ENCODE data around the gene PUM1.

Gene PUM1

DNA sequence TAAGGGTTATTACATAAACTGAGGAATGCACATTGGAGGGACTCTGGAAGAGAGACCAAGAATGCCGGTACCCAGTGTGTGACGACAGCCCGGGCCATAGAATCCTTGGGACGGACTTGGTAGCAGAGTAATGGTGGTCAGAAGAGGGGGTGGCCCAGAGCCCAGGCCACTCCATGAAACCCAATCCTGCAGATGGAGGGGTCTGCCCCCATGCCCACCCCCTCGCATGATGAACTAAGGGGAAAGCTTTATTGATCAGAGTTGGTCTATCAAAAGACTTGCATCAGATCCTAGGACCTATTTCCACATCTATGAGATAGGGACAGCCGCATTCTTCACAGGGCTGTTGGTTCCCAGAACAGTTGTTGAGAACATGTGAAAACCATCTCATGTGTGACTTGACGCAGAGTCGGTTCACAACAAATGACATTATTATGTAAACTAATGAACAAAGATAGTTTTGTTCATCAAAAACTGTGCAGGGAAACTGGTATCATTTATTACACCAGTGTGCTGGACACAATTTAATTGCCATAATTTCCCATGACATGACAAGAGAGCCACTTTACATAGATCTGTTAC is 135.5 kb downstream of the PUM1 start:
- TF ChIP-seq EZH2 (IDR thresholded peaks at IDR 0.05): no peak
- no peak for TF ChIP-seq POLR2AphosphoS5 (IDR thresholded peaks at IDR 0.05; ENCODE audit: borderline replicate concordance, low read depth, low read length)
- no peak for TF ChIP-seq FOXP2 (optimal IDR thresholded peaks at IDR 0.05; ENCODE audit: control extremely low read depth, extremely low read length, insufficient read depth)
- H3K9ac ChIP-seq (ENCODE audit: insufficient read length): no peak overlapping the region
- DNase-seq (ENCODE audit: low read depth, low spot score): no peak
- peak overlapping the region; percentile 22; the same call in 1 of the 2 replicates for H3K27ac ChIP-seq
- H3K4me3 ChIP-seq: no peak overlapping the region
- peaks cover 30% of the 10 kb centered on the region for H3K36me3 ChIP-seq (ENCODE audit: insufficient read depth, low read length)
- H3K9me3 ChIP-seq (ENCODE audit: low read depth, low read length): no peaks in the 10 kb centered on the region

DNA sequence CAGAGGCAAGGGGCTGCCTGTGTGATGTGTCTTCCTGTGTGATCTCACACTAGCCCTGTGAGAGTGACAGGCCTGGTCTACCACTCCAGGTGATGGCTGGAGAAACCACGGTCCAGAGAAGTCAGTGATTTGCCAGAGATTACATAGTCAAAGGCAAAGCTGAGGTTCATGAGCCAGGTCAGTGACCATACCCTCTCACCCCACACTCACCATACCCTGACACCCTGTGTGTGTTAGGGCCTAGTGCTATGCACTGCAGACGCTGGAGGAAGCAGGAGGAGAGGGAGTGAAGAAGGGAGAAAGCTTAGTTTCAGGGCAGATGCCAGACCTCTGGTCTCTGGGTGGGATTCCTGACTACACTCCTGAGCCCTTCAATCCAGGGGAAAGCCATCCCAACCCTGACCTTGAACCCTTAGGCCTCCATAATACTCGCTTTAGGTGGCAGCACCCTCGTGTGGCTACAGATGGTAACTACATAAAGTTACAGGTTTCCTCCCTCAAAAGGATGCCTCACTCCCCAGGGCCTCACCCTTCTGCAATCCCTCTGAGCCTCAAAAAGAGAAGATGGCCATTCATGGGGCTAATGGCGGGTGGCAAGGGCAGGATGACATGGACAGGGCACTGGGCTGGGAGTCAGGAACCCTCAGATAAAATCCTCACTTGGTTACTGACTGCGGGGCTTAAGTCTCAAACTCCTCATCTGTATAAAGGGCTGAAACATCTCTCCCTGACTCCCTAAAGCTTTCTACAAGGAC is 136.2 kb downstream of the PUM1 start:
- peaks cover 23% of the 10 kb centered on the region for H3K36me3 ChIP-seq (ENCODE audit: insufficient read depth, low read length)
- no peak for DNase-seq (ENCODE audit: low read depth, low spot score)
- no peak overlapping the region for H3K4me3 ChIP-seq
- TF ChIP-seq POLR2AphosphoS5 (IDR thresholded peaks at IDR 0.05; ENCODE audit: borderline replicate concordance, low read depth, low read length) (peak; percentile 21), FOXP2 (optimal IDR thresholded peaks at IDR 0.05; ENCODE audit: control extremely low read depth, extremely low read length, insufficient read depth) (no peak)
- H3K9ac ChIP-seq (ENCODE audit: insufficient read length): no peak overlapping the region
- 0 out of 2 replicates have a peak overlapping the region, but pooled peaks have one; percentile 22 for H3K27ac ChIP-seq
- H3K9me3 ChIP-seq (ENCODE audit: low read depth, low read length): no peaks in the 10 kb centered on the region

DNA sequence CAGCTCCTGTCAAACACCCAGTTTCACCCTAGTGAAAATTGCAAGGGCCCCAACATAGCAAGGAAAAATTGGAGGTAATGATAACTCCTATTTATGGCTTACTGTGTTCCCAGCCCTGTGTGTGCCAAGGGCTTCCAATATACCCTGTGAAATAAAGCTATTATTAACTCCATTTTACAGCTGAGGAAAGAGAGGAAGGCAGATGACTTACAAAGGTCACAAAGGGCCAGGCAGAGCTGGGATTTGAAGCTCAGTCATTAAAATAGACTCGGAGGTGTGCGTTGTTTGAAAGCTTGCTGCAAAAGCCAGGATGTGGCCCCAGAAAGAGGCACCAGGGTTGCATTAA is 136.8 kb downstream of the PUM1 start:
- Histone ChIP-seq H3K9me3 (ENCODE audit: low read depth, low read length) (no peaks in the 10 kb centered on the region), H3K9ac (ENCODE audit: insufficient read length) (no peak overlapping the region), H3K4me3 (no peak overlapping the region), H3K27ac (no peak overlapping the region), H3K36me3 (ENCODE audit: insufficient read depth, low read length) (peaks cover 18% of the 10 kb centered on the region)
- DNase-seq (ENCODE audit: low read depth, low spot score): no peak
- TF ChIP-seq POLR2AphosphoS5 (IDR thresholded peaks at IDR 0.05; ENCODE audit: borderline replicate concordance, low read depth, low read length) (no peak), FOXP2 (optimal IDR thresholded peaks at IDR 0.05; ENCODE audit: control extremely low read depth, extremely low read length, insufficient read depth) (no peak), EZH2 (IDR thresholded peaks at IDR 0.05) (no peak)

DNA sequence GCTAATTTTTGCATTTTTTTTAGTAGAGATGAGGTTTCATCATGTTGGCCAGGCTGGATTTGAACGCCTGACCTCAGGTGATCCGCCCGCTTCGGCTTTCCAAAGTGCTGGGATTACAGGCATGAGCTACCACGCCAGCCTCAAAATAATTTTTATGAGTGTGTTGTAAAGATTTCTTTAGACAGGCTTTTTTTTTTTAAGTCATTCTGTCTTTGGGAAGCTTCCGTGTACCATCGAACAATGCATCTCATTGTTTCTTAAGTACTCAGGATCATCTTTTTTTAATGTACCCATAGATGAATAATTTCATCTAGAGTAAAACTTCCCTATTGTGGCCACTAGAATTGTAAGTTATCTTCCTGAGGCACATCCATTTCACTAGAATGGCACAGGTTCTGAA is 137.3 kb downstream of the PUM1 start:
- DNase-seq (ENCODE audit: low read depth, low spot score): no peak
- Histone ChIP-seq H3K36me3 (ENCODE audit: insufficient read depth, low read length) (peaks cover 12% of the 10 kb centered on the region), H3K9ac (ENCODE audit: insufficient read length) (no peak overlapping the region), H3K9me3 (ENCODE audit: low read depth, low read length) (no peaks in the 10 kb centered on the region), H3K4me3 (no peak overlapping the region), H3K27ac (no peak overlapping the region)
- TF ChIP-seq FOXP2 (optimal IDR thresholded peaks at IDR 0.05; ENCODE audit: control extremely low read depth, extremely low read length, insufficient read depth) (no peak), EZH2 (IDR thresholded peaks at IDR 0.05) (no peak), POLR2AphosphoS5 (IDR thresholded peaks at IDR 0.05; ENCODE audit: borderline replicate concordance, low read depth, low read length) (no peak)

DNA sequence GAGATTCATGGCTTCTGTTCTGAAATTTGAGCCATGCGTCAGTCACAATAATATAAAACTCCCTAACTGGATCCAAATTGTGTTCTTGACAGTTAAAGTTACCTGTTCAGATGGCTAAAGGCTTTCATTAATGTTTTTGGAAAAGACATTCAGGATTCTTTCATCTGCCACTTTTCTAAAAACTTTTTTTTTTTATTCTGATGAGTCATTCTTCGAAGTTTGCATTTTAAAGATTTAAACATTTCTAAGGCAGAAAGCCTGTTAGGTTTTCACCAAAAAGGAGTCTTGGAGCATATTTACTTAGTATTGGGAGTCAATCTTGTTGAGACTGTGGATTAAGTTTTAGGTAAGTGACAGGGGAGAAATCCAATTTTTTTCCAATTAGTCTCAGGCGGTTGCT is 138.1 kb downstream of the PUM1 start:
- H3K36me3 ChIP-seq (ENCODE audit: insufficient read depth, low read length): peaks cover 6% of the 10 kb centered on the region
- TF ChIP-seq POLR2AphosphoS5 (IDR thresholded peaks at IDR 0.05; ENCODE audit: borderline replicate concordance, low read depth, low read length): no peak
- no peak for TF ChIP-seq EZH2 (IDR thresholded peaks at IDR 0.05)
- TF ChIP-seq FOXP2 (optimal IDR thresholded peaks at IDR 0.05; ENCODE audit: control extremely low read depth, extremely low read length, insufficient read depth): no peak
- H3K9me3 ChIP-seq (ENCODE audit: low read depth, low read length): no peaks in the 10 kb centered on the region
- peak overlapping the region; percentile 26; the same call in 1 of the 2 replicates for H3K27ac ChIP-seq
- peak overlapping the region; percentile 17 for H3K9ac ChIP-seq (ENCODE audit: insufficient read length)
- H3K4me3 ChIP-seq: no peak overlapping the region
- no peak for DNase-seq (ENCODE audit: low read depth, low spot score)

DNA sequence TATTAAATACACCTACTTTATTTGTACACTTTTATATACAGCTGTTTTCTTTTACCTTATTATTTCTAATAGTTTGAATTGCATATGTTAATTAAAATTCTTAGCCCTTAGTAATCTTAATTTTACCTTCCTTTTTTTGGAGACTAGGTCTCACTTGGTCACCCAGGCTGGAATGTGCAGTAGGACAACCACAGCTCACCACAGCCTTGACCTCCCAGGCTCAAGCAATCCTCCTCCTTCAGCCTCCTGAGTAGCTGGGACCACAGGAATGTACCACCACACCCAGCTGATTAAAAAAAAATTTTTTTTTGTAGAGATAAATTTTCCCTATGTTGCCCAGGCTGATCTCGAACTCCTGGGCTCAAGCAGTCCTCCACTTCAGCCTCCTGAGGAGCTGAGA is 141.9 kb downstream of the PUM1 start:
- no peak for DNase-seq (ENCODE audit: low read depth, low spot score)
- Histone ChIP-seq H3K9me3 (ENCODE audit: low read depth, low read length) (no peaks in the 10 kb centered on the region), H3K27ac (no peak overlapping the region), H3K4me3 (no peak overlapping the region), H3K36me3 (ENCODE audit: insufficient read depth, low read length) (no peaks in the 10 kb centered on the region), H3K9ac (ENCODE audit: insufficient read length) (no peak overlapping the region)
- TF ChIP-seq FOXP2 (optimal IDR thresholded peaks at IDR 0.05; ENCODE audit: control extremely low read depth, extremely low read length, insufficient read depth): no peak
- no peak for TF ChIP-seq EZH2 (IDR thresholded peaks at IDR 0.05)
- no peak for TF ChIP-seq POLR2AphosphoS5 (IDR thresholded peaks at IDR 0.05; ENCODE audit: borderline replicate concordance, low read depth, low read length)

DNA sequence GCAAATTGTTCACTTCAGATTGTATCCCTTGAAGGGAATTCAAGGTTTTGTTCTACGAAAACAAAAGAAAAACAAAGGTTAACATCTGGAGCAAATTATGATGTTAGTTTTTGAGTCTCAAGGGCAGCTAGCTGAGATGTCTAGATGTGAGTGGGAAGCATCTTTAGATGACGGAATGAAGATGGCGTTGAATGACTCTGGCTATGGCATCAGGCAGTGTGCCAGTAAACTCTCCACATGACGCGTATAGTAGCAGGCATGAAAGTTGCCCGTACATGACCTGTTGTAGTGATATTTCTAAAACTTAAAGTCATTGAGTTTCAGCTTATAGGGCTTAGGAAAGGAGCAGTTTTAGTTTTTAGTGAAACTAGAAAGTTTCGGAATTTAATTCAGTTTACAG is 144.7 kb downstream of the PUM1 start:
- Histone ChIP-seq H3K4me3 (no peak overlapping the region), H3K36me3 (ENCODE audit: insufficient read depth, low read length) (no peaks in the 10 kb centered on the region), H3K9ac (ENCODE audit: insufficient read length) (no peak overlapping the region), H3K9me3 (ENCODE audit: low read depth, low read length) (no peaks in the 10 kb centered on the region), H3K27ac (no peak overlapping the region)
- no peak for DNase-seq (ENCODE audit: low read depth, low spot score)
- TF ChIP-seq POLR2AphosphoS5 (IDR thresholded peaks at IDR 0.05; ENCODE audit: borderline replicate concordance, low read depth, low read length): no peak
- no peak for TF ChIP-seq EZH2 (IDR thresholded peaks at IDR 0.05)
- TF ChIP-seq FOXP2 (optimal IDR thresholded peaks at IDR 0.05; ENCODE audit: control extremely low read depth, extremely low read length, insufficient read depth): no peak

DNA sequence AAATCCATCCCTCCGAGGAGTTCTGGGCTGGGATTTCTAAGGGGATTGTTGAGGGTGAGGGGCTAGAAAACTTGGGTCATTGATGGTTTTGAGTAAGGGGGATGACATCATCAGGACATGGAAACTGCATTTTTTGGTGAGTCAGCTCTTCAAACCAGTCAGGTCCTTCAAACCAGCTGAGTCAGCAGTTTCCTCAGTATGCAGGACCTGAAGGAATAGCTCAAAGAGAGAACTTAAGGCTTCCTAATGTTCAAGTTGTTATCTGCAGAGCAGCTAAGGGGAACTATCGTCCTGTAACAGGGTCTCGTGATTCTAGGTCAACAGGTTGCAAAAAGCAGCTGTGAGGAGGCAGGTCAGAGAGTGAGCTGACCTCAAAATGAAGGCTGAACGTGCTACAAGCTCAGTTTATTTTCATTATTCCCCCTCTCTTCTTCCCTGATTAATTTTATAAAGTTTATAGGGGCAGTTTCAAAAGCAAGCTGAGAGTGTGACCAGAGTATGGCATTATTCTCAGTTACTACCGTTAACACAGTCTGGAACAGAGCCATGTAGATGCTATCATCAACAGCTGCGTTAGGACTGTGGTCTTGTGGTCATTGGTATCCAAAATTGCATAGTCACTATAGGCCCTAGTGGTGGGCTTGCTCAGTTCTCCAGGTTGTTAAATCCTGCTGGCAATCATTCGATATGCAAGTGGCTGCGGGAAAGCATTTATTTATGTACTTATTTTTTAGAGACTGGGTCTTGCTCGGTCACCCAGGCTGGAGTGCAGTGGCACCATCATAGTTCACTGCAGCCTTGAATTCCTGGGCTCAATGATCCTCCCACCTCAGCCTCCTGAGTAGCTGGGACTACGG is 146.3 kb downstream of the PUM1 start:
- Histone ChIP-seq H3K36me3 (ENCODE audit: insufficient read depth, low read length) (no peaks in the 10 kb centered on the region), H3K4me3 (peak overlapping the region; percentile 45; the same call in 1 of the 2 replicates), H3K9me3 (ENCODE audit: low read depth, low read length) (no peaks in the 10 kb centered on the region), H3K27ac (0 out of 2 replicates have a peak overlapping the region, but pooled peaks have one; percentile 11), H3K9ac (ENCODE audit: insufficient read length) (peak overlapping the region; percentile 3)
- TF ChIP-seq FOXP2 (optimal IDR thresholded peaks at IDR 0.05; ENCODE audit: control extremely low read depth, extremely low read length, insufficient read depth) (no peak), EZH2 (IDR thresholded peaks at IDR 0.05) (no peak), POLR2AphosphoS5 (IDR thresholded peaks at IDR 0.05; ENCODE audit: borderline replicate concordance, low read depth, low read length) (0 out of 2 replicates have a peak, but pooled peaks have one; percentile 15)
- DNase-seq (ENCODE audit: low read depth, low spot score): peak; percentile 66

Data from SK-N-MC (cell line).